HEK293 (cell line): Measurements from ENCODE around the gene JPH2.

Experiments
- CTCF ChIA-PET: fragments of 350-600 bp; formaldehyde crosslinking; extraction: SDS; loops from one replicate; lab custom pipeline; 2021; ENCODE audit warnings: antibody characterized with exemption; lab: Yijun Ruan, JAX
- POLR2A ChIA-PET: fragments of 300-600 bp; formaldehyde crosslinking; extraction: SDS; loops from one replicate; lab custom pipeline; 2020; ENCODE audit warnings: antibody characterized with exemption, inconsistent platforms; lab: Yijun Ruan, JAX
- H3K27ac ChIP-seq: fragments of 200-500 bp; sonication (Bioruptor generic); 2 replicates; pipeline ENCODE4 v1.5.1; 2014; ENCODE audit warnings: low read depth, low read length, control low read depth, inconsistent platforms; ENCODE audit errors: extremely low read depth
- H3K36me3 ChIP-seq, 2 experiments: fragments of 200-500 bp in 1 of 2; sonication (Bioruptor generic) in 1 of 2; 1 replicate in 1 of 2; 2 replicates in 1 of 2; pipeline ENCODE4 v1.5.1; 2014 to 2017; ENCODE audit warnings: inconsistent platforms in 2 of 2, low read length in 2 of 2; ENCODE audit not compliant: control insufficient read depth in 2 of 2, insufficient read depth in 1 of 2
- H3K4me1 ChIP-seq: fragments of 200-500 bp; sonication (Bioruptor generic); 2 replicates; pipeline ENCODE4 v1.5.1; 2014; ENCODE audit warnings: mild to moderate bottlenecking, low read length, inconsistent platforms; ENCODE audit not compliant: control insufficient read depth, insufficient read depth
- H3K4me3 ChIP-seq: 2 replicates; pipeline ENCODE4 v1.5.1; 2011; ENCODE audit warnings: low read depth, mild to moderate bottlenecking, control low read depth, low read length, moderate library complexity
- H3K9me3 ChIP-seq: fragments of 200-500 bp; sonication (Bioruptor generic); 2 replicates; pipeline ENCODE4 v1.5.1; 2014; ENCODE audit warnings: low read depth, low read length, inconsistent platforms; ENCODE audit not compliant: control insufficient read depth, insufficient read depth
- GLI2 ChIP-seq: fragments of 450-650 bp; formaldehyde crosslinking; IDR thresholded peaks from 2 replicates; pipeline ENCODE4; 2017; ENCODE audit warnings: missing biosample characterization, missing genetic modification characterization, low read depth, borderline replicate concordance
- KLF10 ChIP-seq: fragments of 450-650 bp; IDR thresholded peaks from 2 replicates; pipeline ENCODE4 v1.5.1; 2018; ENCODE audit warnings: missing biosample characterization, mild to moderate bottlenecking, missing genetic modification characterization
- OSR2 ChIP-seq: fragments of 450-650 bp; formaldehyde crosslinking; IDR thresholded peaks from 2 replicates; pipeline ENCODE4 v1.5.1; 2016; ENCODE audit warnings: missing biosample characterization, missing genetic modification characterization
- PRDM1 ChIP-seq: fragments of 450-650 bp; formaldehyde crosslinking; IDR thresholded peaks from 2 replicates; pipeline ENCODE4; 2016; ENCODE audit warnings: missing biosample characterization, missing genetic modification characterization
- PRDM6 ChIP-seq: fragments of 450-650 bp; formaldehyde crosslinking; IDR thresholded peaks from 2 replicates; pipeline ENCODE4 v1.5.1; 2017; ENCODE audit warnings: missing biosample characterization, missing genetic modification characterization
- SP7 ChIP-seq: fragments of 450-650 bp; formaldehyde crosslinking; IDR thresholded peaks from 2 replicates; pipeline ENCODE4 v1.5.1; 2016; ENCODE audit warnings: missing biosample characterization, missing genetic modification characterization
- ZBTB21 ChIP-seq: fragments of 450-650 bp; formaldehyde crosslinking; IDR thresholded peaks from 2 replicates; pipeline ENCODE4 v1.5.1; 2017; ENCODE audit warnings: missing biosample characterization, missing genetic modification characterization
- ZBTB44 ChIP-seq: fragments of 450-650 bp; IDR thresholded peaks from 2 replicates; pipeline ENCODE4 v1.5.1; 2018; ENCODE audit warnings: missing biosample characterization, mild to moderate bottlenecking, missing genetic modification characterization
- ZBTB7A ChIP-seq: fragments of 450-650 bp; formaldehyde crosslinking; IDR thresholded peaks from 2 replicates; pipeline ENCODE4 v1.5.1; 2016; ENCODE audit warnings: low read depth, missing biosample characterization, missing genetic modification characterization
- ZFP41 ChIP-seq: fragments of 450-650 bp; formaldehyde crosslinking; IDR thresholded peaks from 2 replicates; pipeline ENCODE4 v1.5.1; 2016; ENCODE audit warnings: missing biosample characterization, missing genetic modification characterization, borderline replicate concordance
- ZIC2 ChIP-seq: fragments of 450-650 bp; formaldehyde crosslinking; IDR thresholded peaks from 2 replicates; pipeline ENCODE4 v1.5.1; 2016; ENCODE audit warnings: missing biosample characterization, missing genetic modification characterization
- ZNF10 ChIP-seq: fragments of 450-650 bp; formaldehyde crosslinking; IDR thresholded peaks from 2 replicates; pipeline ENCODE4 v1.5.1; 2017; ENCODE audit warnings: missing biosample characterization, missing genetic modification characterization
- ZNF19 ChIP-seq: fragments of 450-650 bp; formaldehyde crosslinking; IDR thresholded peaks from 2 replicates; pipeline ENCODE4; 2016; ENCODE audit warnings: missing biosample characterization, missing genetic modification characterization, low read depth
- ZNF239 ChIP-seq: fragments of 450-650 bp; formaldehyde crosslinking; IDR thresholded peaks from 2 replicates; pipeline ENCODE4 v1.5.1; 2016; ENCODE audit warnings: missing biosample characterization, missing genetic modification characterization
- ZNF24 ChIP-seq: fragments of 450-650 bp; formaldehyde crosslinking; IDR thresholded peaks from 2 replicates; pipeline ENCODE4 v1.5.1; 2016; ENCODE audit warnings: missing biosample characterization, missing genetic modification characterization
- ZNF248 ChIP-seq: fragments of 450-650 bp; formaldehyde crosslinking; IDR thresholded peaks from 2 replicates; pipeline ENCODE4 v1.5.1; 2017; ENCODE audit warnings: missing biosample characterization, missing genetic modification characterization
- ZNF350 ChIP-seq: fragments of 450-650 bp; formaldehyde crosslinking; IDR thresholded peaks from 2 replicates; pipeline ENCODE4 v1.5.0; 2017; ENCODE audit warnings: missing biosample characterization, mild to moderate bottlenecking, missing genetic modification characterization
- ZNF394 ChIP-seq: fragments of 450-650 bp; formaldehyde crosslinking; IDR thresholded peaks from 2 replicates; pipeline ENCODE4 v1.5.1; 2016; ENCODE audit warnings: missing biosample characterization, missing genetic modification characterization, mild to moderate bottlenecking, moderate library complexity, borderline replicate concordance
- ZNF561 ChIP-seq: fragments of 450-650 bp; IDR thresholded peaks from 2 replicates; pipeline ENCODE4 v1.5.1; 2018; ENCODE audit warnings: missing biosample characterization, missing genetic modification characterization, borderline replicate concordance
- ZNF596 ChIP-seq: fragments of 450-650 bp; IDR thresholded peaks from 2 replicates; pipeline ENCODE4 v1.5.0; 2018; ENCODE audit warnings: missing biosample characterization, mild to moderate bottlenecking, missing genetic modification characterization, moderate library complexity
- ZNF645 ChIP-seq: fragments of 450-650 bp; formaldehyde crosslinking; IDR thresholded peaks from 2 replicates; pipeline ENCODE4; 2016; ENCODE audit warnings: missing biosample characterization, missing genetic modification characterization
- ZNF654 ChIP-seq: fragments of 450-650 bp; formaldehyde crosslinking; IDR thresholded peaks from 2 replicates; pipeline ENCODE4 v1.5.1; 2016; ENCODE audit warnings: low read depth, missing biosample characterization, missing genetic modification characterization
- ZNF747 ChIP-seq: fragments of 450-650 bp; formaldehyde crosslinking; IDR thresholded peaks from 2 replicates; pipeline ENCODE4 v1.5.1; 2016; ENCODE audit warnings: missing biosample characterization, missing genetic modification characterization
- ZNF830 ChIP-seq: fragments of 450-650 bp; IDR thresholded peaks from 2 replicates; pipeline ENCODE4 v1.5.0; 2018; ENCODE audit warnings: missing biosample characterization, missing genetic modification characterization, low read depth, mild to moderate bottlenecking, moderate library complexity
- ZNF843 ChIP-seq: fragments of 450-650 bp; formaldehyde crosslinking; IDR thresholded peaks from 2 replicates; pipeline ENCODE4 v1.5.1; 2016; ENCODE audit warnings: missing biosample characterization, missing genetic modification characterization
- ZSCAN18 ChIP-seq: fragments of 450-650 bp; formaldehyde crosslinking; IDR thresholded peaks from 2 replicates; pipeline ENCODE4 v1.5.1; 2016; ENCODE audit warnings: missing biosample characterization, missing genetic modification characterization
- ZXDB ChIP-seq: fragments of 450-650 bp; formaldehyde crosslinking; IDR thresholded peaks from 2 replicates; pipeline ENCODE4 v1.5.1; 2016; ENCODE audit warnings: missing biosample characterization, missing genetic modification characterization
- TF ChIP-seq, protein P1 (sequence below): sonication (generic); formaldehyde crosslinking; IDR thresholded peaks from 2 replicates; pipeline ENCODE4 v1.8.1; 2022; ENCODE audit warnings: mild to moderate bottlenecking, moderate library complexity, missing genetic modification reagents

JPH2 gene

GRCh38 chr20:44204832-44205215 lies 17.8 kb upstream of the JPH2 start:
- TF ChIP-seq ZNF830 (tag by site-specific recombination): no peak
- TF ChIP-seq OSR2: no peak
- Histone ChIP-seq H3K36me3 (peaks cover 33 to 59% of the 10 kb centered on the region in 2 experiments), H3K9me3 (no peaks in the 10 kb centered on the region), H3K4me3 (no peak overlapping the region), H3K4me1 (peaks cover 22% of the 10 kb centered on the region), H3K27ac (no peak overlapping the region)
- ChIA-PET CTCF (no interaction called here), POLR2A (interaction anchor here (0.7 to 1.1 kb wide), 2 partner anchors 9 to 159 kb away, joined by 3 read pairs; no protein-coding TSS in a partner anchor)

DNA sequence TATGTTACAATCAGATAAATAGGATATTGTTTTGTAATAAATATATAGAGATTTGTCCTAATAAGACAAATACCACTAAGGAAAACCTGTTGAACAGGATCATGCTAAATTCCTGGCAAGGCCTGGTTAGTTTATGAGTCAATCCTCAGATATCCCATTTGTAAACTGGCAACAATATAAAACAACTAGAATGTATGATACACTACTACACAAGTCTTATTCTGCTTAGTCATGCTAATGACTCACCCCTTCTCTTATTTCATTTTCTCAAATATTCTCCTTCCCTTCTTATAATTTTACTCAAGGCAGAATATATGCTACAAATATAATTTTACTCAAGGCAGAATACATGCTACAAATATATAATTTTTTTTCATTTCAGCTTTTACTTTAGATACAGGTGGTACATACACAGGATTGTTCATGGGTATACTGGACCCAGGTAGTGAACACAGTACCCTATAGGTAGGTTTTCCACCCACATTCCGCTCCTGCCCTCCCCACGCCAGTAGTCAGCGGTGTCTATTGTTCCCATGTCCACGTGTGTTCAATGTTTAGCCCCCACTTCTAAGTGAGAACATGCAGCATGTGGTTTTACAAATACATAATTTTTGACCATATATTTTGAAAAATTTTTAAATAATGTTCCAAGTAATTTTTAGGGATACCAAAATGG lies 17.3 kb upstream of the JPH2 start:
- Histone ChIP-seq H3K9me3 (no peaks in the 10 kb centered on the region), H3K27ac (no peak overlapping the region), H3K4me1 (peaks cover 22% of the 10 kb centered on the region), H3K36me3 (peaks cover 33 to 64% of the 10 kb centered on the region in 2 experiments), H3K4me3 (no peak overlapping the region)
- POLR2A ChIA-PET: interaction anchor here (0.7 kb wide), 1 partner anchor 159 kb away, joined by 3 read pairs; no protein-coding TSS in a partner anchor
- CTCF ChIA-PET: interaction anchor here (0.6 kb wide), 2 partner anchors 13 to 88 kb away, joined by 5 read pairs; no protein-coding TSS in a partner anchor
- TF ChIP-seq ZNF10 (no peak), SP7 (tag by site-specific recombination) (peak; percentile 70), GLI2 (tag by site-specific recombination) (no peak), ZBTB44 (tag by site-specific recombination) (no peak), ZNF394 (peak; percentile 24; the same call in 1 of the 2 replicates), ZNF645 (no peak), ZNF561 (no peak), KLF10 (tag by site-specific recombination) (peak; percentile 71), ZNF596 (no peak), ZXDB (0 out of 2 replicates have a peak, but pooled peaks have one; percentile 29), ZNF747 (tag by site-specific recombination) (no peak), ZNF24 (tag by site-specific recombination) (peak; percentile 80), ZBTB7A (tag by site-specific recombination) (no peak), ZNF843 (no peak), ZFP41 (tag by site-specific recombination) (no peak), PRDM1 (tag by site-specific recombination) (0 out of 2 replicates have a peak, but pooled peaks have one; percentile 5), ZNF248 (tag by site-specific recombination) (no peak), ZNF239 (no peak), ZNF654 (tag by site-specific recombination) (peak; percentile 5; the same call in 1 of the 2 replicates), ZIC2 (no peak), ZBTB21 (tag by site-specific recombination) (0 out of 2 replicates have a peak, but pooled peaks have one; percentile 21), ZNF350 (tag by site-specific recombination) (no peak), PRDM6 (peak; percentile 62), ZSCAN18 (tag by site-specific recombination) (no peak), ZNF19 (tag by site-specific recombination) (no peak)
- TF ChIP-seq, protein P1, sequence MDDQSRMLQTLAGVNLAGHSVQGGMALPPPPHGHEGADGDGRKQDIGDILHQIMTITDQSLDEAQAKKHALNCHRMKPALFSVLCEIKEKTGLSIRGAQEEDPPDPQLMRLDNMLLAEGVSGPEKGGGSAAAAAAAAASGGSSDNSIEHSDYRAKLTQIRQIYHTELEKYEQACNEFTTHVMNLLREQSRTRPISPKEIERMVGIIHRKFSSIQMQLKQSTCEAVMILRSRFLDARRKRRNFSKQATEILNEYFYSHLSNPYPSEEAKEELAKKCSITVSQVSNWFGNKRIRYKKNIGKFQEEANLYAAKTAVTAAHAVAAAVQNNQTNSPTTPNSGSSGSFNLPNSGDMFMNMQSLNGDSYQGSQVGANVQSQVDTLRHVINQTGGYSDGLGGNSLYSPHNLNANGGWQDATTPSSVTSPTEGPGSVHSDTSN: no peak
